Measurements from ENCODE around the gene SAMHD1. TPM values are rescaled to one million over a fixed set of nuclear protein-coding genes. Genes with fewer than 3 reads are reported as not detected.

Gene SAMHD1
- total and polyA plus RNA-seq, 2 of the 13 experiments (the other 11 are each of a cell fraction or from before 2014, with no cell fraction given): 16.9 to 43.5 TPM

- TF ChIP-seq CENPBD1 (CRISPR knock-in tag; IDR thresholded peaks at IDR 0.05; ENCODE audit: borderline replicate concordance, low read depth) (no peak), KAT2B (IDR thresholded peaks at IDR 0.05; ENCODE audit: borderline replicate concordance, low read depth, low read length) (no peak), NKX3-1 (CRISPR knock-in tag; IDR thresholded peaks at IDR 0.05) (0 out of 2 replicates have a peak, but pooled peaks have one; percentile 12), SALL1 (CRISPR knock-in tag; IDR thresholded peaks at IDR 0.05) (peak; percentile 92), ZNF670 (CRISPR knock-in tag; IDR thresholded peaks at IDR 0.05; ENCODE audit: borderline replicate concordance) (no peak), ATF7 (IDR thresholded peaks at IDR 0.05) (no peak), ATF7 (CRISPR knock-in tag; IDR thresholded peaks at IDR 0.05) (no peak; the same call in 1 of the 2 replicates), ZNF280D (CRISPR knock-in tag; IDR thresholded peaks at IDR 0.05) (peak; percentile 76; the same call in 1 of the 2 replicates), REL (CRISPR knock-in tag; conservative IDR thresholded peaks at IDR 0.05) (peak; percentile 91; the same call in 1 of the 2 replicates), NFE2L1 (CRISPR knock-in tag; IDR thresholded peaks at IDR 0.05; ENCODE audit: borderline replicate concordance) (peak; percentile 22; the same call in 1 of the 2 replicates), ZNF766 (CRISPR knock-in tag; IDR thresholded peaks at IDR 0.05; ENCODE audit: borderline replicate concordance) (peak; percentile 88), ZBTB42 (CRISPR knock-in tag; IDR thresholded peaks at IDR 0.05) (no peak; the same call in 1 of the 2 replicates), DZIP1 (CRISPR knock-in tag; IDR thresholded peaks at IDR 0.05) (peak; percentile 26; the same call in 1 of the 2 replicates), ZNF652 (CRISPR knock-in tag; IDR thresholded peaks at IDR 0.05; ENCODE audit: borderline replicate concordance, low read depth) (0 out of 2 replicates have a peak, but pooled peaks have one; percentile 44), SRF (IDR thresholded peaks at IDR 0.05; ENCODE audit: low read depth, low read length) (no peak), ZFP62 (CRISPR knock-in tag; IDR thresholded peaks at IDR 0.05) (no peak), EHMT2 (IDR thresholded peaks at IDR 0.05; ENCODE audit: borderline replicate concordance, low read depth, low read length) (no peak), ATF4 (CRISPR knock-in tag; IDR thresholded peaks at IDR 0.05) (no peak), TCF7 (IDR thresholded peaks at IDR 0.05; ENCODE audit: low read depth) (peak; percentile 67), MAFF (IDR thresholded peaks at IDR 0.05; ENCODE audit: low read depth, low read length) (no peak), ZNF292 (CRISPR knock-in tag; IDR thresholded peaks at IDR 0.05; ENCODE audit: borderline replicate concordance, low read depth) (peak; percentile 48; the same call in 1 of the 2 replicates), ZNF619 (CRISPR knock-in tag; IDR thresholded peaks at IDR 0.05) (peak; percentile 91), TBX3 (IDR thresholded peaks at IDR 0.05; ENCODE audit: borderline replicate concordance) (no peak), NFRKB (IDR thresholded peaks at IDR 0.05) (no peak)
Observed at GRCh38 chr20:36951198-36951978, at the start of gene SAMHD1 (continued).
